GM12801 (cell line): Measurements from ENCODE around the gene EMP2.

Experiments
- TF ChIP-seq, protein P1 (sequence below): IDR thresholded peaks from one replicate; pipeline ENCODE4 v1.5.1; 2011; ENCODE audit warnings: control low read depth; ENCODE audit not compliant: insufficient read length; ENCODE audit errors: extremely low read depth

The EMP2 gene

GRCh38 chr16:10539236-10539635 is 41.2 kb downstream of the EMP2 start:
- TF ChIP-seq, protein P1, sequence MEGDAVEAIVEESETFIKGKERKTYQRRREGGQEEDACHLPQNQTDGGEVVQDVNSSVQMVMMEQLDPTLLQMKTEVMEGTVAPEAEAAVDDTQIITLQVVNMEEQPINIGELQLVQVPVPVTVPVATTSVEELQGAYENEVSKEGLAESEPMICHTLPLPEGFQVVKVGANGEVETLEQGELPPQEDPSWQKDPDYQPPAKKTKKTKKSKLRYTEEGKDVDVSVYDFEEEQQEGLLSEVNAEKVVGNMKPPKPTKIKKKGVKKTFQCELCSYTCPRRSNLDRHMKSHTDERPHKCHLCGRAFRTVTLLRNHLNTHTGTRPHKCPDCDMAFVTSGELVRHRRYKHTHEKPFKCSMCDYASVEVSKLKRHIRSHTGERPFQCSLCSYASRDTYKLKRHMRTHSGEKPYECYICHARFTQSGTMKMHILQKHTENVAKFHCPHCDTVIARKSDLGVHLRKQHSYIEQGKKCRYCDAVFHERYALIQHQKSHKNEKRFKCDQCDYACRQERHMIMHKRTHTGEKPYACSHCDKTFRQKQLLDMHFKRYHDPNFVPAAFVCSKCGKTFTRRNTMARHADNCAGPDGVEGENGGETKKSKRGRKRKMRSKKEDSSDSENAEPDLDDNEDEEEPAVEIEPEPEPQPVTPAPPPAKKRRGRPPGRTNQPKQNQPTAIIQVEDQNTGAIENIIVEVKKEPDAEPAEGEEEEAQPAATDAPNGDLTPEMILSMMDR = no peak

- TF ChIP-seq, protein P1 = no peak
These were observed 41.8 kb downstream of the EMP2 start for GRCh38 chr16:10538583-10538982.

GRCh38 chr16:10537946-10538345 is 42.5 kb downstream of the EMP2 start:
- TF ChIP-seq, protein P1 = no peak

GRCh38 chr16:10536814-10537389 is 43.5 kb downstream of the EMP2 start:
- TF ChIP-seq, protein P1 = no peak

DNA sequence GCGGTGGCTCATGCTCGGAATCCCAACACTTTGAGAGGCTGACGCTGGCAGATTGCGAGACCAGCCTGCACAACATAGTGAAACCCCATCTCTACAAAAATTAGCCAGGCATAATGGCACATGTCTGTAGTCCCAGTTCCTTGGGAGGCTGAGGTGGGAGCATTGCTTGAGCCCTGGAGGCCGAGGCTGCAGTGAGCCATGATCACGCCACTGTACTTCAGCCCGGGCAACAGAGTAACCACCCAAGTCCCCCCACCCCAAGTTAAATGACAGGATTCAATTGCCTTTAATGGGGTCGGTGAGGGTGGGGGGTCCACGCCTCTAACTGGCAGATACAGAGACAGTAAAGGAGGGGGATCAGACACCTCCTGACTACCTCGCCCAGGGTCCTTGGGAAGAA is 44.9 kb downstream of the EMP2 start:
- TF ChIP-seq, protein P1 = no peak

DNA sequence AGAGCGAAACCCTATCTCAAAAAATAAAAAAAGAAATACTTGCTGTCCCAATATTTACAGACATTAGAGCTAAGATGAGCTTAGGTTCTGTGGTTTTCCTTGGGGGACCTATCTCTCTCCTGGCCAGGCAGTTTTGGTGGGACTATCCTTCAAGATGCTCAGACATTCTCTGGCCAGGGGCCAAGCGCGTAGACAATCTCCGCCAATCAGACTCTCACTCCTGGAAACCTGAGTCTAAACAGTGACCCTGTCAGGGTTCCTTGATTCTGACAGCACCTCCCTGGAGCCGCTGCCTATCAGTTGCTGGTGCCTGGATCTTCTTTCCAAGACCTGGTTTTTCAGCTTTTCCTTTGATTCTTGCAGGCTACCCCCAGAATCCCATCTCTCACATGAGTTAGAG is 45.6 kb downstream of the EMP2 start:
- TF ChIP-seq, protein P1 = no peak

DNA sequence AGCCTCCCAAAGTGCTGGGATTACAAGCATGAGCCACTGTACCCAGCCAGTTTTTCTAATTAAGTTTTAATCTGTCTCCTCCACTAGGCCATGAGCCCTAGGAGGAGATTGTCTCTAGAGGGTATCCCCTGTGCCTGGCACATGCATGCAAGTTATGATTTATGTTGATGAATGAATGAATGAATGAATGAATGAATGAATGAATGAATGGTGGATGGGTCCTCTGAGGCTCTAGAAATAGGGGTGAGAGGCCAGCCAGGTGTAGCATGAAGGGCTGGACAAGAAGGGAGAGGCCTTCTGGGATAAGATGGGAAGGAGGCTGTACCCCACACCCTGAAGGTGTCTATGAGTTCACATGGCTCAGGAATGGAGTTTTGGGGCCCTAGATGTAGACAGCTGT is 48.8 kb downstream of the EMP2 start:
- TF ChIP-seq, protein P1 = no peak

DNA sequence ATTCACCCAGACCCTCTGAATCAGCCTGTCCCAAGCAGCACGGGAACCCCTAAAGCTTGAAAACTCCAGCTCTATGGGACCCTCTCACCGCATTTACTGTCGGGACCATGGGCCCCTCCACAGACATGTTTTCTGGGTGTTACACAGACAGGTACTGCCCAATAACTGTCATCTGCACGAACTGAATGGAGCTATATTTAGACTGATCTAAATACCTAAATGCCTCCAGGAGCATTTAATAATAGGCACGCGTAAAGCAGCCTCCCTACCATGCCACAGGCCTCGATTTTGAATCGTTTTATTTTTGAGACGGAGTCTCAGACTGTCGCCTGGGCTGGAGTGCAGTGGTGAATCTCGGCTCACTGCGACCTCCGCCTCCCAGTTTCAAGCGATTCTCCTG is 49.7 kb downstream of the EMP2 start:
- TF ChIP-seq, protein P1 = no peak
